GM21717 (cell line): ENCODE measurements around the gene C10orf88.
A peak's percentile ranks its signal among the peaks of the same experiment; 100 is the strongest.

Source experiments
- ATAC-seq: cut with Tn5 transposase; IDR thresholded peaks from one replicate; pipeline ENCODE4 v1.9.1; 2021; ENCODE audit warnings: mild to moderate bottlenecking, moderate library complexity; ENCODE audit not compliant: unreplicated experiment

The C10orf88 gene, protein sequence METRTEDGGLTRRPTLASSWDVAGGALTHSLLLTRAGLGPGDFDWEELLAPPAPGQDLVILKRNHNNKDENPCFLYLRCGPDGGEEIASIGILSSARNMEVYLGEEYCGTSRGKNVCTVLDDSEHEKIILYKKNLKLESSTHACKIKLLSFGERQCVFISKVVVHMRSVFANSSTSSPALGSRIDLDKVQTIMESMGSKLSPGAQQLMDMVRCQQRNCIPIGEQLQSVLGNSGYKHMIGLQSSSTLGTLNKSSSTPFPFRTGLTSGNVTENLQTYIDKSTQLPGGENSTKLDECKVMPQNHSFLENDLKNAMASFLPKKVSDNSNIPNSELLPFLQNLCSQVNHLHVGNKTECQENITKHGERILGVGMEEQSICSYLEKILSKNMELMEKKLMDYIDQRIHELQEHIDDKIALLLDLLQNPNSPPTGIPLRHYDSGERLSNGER

DNA sequence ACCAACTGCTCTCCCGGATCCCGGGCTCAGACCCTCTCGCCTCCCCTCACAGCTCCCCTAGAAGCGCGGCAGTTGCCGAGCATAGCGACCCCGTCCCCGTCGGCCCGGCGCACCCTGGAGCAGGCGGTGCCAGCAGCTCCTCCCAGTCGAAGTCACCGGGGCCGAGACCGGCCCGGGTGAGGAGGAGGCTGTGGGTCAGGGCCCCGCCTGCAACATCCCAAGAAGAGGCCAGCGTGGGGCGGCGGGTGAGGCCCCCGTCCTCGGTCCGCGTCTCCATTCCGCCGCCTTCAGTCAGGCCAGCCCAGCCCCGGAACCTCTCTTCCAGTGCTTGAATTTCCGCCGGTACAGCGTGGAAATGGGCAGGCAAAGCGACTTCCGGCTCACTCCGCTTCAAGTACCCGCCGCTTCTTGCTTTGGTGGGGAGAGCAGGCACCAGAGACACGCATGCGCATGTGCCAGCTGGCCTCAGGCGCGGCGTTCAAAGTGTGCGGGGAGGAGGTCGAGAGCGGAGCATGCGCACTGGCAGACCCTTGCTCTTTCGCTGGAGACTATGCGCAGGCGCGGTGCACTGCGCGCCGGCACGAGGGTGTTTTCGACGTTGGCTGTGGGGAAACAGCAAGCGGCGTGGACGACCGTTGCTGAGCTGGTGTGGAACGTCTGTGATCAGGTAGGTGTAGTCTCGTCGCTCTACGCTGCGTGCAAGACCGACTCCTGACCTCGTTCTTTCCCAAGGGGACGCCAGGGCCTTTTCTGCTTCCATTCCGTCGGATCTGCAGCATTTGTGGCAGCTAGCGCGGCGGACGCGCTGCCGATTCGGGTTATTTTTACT is at the start of gene C10orf88:
Gene C10orf88 (minus strand): TSS at position 326 of the 829 bp plus-strand sequence. CDS start 49 bp downstream, at position 277.
- peak; percentile 98 for ATAC-seq

DNA sequence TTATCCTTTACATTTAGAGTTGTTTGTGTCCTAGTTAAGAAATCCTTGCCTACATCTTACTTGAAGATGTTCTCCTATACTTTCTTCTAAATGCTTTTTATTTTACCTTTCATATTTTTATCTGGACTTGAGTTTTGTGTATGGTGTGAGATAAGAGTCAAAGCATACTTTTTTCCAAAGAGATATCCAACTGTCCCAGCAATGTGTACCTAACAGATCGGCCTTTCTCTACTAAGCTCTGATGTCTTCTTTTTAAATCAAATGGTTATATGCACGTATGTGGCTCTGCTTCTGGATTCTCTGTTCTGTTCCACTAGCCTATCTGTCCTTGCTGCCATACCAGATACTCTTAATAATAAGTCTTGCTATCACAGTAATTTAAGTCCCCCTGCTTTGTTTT is 47.3 kb upstream of the C10orf88 start:
- ATAC-seq: no peak

DNA sequence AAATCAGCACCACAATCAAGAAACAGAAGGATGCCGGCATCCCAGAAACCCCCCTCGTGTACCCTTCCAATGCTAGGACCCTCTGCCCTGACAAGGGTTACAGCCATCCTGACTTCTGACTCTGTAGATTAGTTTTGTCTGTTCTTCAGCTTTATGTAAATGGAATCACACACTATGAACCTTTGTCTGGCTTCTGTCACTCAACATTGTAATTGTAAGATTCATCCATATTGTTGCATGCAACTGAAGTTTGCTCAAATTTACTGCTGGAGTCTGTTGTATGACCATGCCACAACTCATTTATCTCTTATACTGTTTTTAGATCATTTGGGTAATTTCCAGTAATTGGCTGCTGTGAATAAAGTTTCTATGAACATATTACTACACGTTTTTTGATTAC is 46.1 kb upstream of the C10orf88 start:
- no peak for ATAC-seq

DNA sequence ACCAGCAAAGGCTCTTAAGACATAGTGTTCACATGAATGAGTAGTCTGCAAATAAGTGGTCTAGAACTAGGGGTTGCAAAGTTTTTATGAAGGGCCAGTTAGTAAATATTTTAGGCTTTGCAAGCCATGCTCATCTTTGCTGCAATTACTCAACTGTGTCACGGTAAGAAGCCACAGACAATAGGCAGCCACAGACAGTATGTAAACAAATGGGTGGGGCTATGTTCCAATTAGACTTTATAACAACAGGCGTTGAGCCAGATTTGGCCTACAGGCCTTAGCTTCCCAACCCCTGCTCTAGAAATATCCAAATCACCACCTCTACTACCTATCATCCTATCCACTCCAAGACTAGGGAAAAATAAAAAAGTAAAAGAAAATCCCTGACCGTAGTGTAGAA is 45.3 kb upstream of the C10orf88 start:
- ATAC-seq: no peak

DNA sequence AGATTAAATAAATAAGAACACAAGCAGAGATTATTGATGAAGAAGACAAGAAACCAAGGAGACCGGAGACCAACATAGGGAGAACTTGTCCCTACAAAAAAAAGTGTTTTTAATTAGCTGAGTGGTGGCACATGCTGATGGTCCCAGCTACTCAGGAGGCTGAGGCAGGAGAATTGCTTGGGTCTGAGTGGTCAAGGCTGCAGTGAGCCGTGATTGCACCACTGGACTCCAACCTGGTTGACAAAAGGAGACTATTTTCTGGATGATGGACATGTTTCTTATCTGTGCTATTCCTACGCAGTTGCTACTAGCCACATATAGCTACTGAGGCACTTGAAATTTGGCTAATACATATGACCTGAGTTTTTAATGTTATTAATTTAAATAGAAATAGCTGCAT is 44.9 kb upstream of the C10orf88 start:
- ATAC-seq: no peak

DNA sequence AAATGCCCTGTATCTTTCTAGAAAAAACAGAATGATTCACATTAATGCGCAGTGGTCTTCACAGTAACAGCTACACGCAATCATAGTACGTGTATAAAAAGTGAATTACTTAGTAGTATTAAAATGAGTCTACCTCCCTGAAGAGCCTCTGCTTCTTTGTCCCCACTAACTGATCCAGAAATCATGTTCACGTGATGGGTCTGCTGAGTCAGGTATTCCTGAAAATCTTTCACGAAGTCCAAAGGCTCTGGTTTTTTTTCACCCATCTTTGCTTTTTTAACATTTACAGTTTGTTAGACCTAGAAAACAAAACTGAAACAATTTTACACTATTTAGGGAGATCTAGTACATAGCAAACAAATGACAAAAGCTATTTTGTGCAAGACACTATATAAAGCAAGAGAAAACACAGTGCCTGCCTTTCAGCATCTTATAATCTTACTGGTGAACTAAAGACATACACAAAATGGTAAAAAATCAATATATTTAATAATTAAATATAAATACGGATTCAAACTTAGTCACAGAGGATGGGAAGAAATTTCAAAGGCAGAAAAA is 44.4 kb upstream of the C10orf88 start:
- no peak for ATAC-seq

DNA sequence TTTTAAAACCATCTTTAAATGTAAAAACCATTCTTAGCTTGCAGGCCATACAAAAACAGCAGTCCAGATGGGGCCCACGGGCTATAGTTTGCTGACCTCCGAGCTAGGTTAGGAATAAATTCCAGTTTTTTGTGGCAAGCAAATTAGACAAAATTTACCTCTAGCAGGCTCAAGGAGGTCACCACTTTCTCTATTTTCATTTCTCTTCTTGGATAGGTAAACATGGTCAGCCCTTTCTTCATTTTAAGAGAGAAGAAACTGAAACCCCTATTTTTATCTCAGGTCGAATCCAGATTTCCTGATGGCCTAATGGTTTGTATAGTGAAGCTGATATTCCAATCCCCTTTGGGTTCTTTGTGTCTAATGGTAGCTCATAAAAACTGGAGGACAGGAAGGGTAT is 43.8 kb upstream of the C10orf88 start:
- ATAC-seq: no peak

DNA sequence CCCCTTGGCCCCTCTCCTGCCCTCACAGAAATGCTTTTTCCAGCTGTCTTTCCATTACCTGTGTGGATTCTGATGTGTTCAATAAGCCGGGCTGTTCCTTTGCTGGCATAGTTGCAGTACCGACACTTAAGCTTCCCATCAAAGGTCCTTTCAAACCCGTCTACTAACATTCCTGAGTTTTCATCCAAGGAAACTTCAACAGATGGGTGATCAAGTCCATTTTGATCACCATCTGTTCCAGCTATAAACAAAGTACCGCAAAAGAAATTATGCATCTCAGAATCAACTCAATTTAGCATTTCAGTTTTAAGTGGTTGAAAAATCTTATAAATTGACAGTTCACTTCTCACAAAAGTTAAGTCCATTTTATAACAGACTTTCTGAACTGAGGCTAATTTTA is 41.9 kb upstream of the C10orf88 start:
- no peak for ATAC-seq

DNA sequence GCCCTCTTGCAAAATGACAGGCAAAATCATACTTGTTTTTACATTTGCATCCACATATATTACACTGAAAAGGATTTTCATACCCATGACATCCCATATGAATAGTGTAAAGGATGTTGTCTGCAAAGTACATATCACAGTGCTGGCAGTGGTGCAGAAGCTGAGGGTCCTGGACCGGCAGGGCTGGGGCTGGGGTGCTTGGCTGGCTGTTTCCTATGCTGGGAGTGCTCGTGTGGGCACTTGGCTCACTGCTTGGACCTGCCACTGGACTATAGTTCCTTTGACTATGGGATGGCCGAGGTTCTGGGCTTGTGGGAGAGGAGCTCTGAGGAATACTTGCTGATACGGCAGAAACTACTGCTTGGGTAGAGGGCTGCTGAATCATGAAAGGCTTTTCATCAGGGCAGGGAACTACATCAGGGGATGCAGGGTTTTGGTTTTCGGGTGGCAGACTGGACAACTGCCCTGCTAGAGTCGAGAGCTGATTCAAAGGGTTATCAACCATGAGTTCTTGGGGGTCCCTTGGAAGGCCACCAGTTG is 39.8 kb upstream of the C10orf88 start:
- no peak for ATAC-seq

DNA sequence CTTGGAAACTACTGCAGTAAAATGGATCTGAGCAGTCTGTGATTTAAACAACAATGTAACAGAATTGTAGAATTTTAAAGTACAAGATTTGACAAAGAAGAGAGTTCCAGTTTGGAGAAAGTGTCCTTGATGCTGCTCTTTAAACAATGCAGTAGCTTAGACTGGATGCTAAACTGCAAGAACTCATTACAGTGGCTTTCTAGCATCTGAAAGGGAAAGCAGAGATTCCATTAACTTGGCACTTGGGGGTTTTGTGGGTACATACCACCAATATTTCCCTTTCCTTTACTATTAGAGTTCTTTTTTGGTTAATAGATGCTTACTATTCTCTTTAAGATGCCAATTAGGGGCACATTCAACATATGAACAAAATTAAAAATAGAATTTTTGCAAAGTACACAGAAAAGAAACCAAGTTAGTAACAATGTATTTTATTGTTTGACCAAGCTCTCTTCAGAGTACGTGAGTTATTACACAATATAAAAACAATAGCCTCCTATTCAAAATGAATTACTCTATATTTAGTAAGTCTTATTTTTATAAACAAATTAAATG is 38.1 kb upstream of the C10orf88 start:
- no peak for ATAC-seq

DNA sequence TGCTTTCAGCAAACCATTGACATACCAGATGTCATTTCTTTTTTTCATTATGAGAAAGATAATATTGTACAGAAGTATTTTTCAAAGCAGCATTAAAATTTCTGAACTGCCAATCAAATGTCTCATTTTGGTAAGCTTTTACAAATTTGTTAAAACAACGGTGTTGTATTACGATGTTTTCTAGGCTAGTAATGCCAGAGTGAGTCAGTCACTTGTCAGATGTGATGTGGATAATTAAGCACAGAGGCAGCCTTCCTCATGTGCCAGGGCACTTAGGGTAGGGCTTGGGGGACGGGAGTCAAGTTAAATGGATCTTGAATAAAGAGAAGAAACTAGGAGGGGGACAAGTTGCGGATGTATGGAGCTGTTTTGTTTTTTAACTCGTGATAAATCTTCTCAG is 36.3 kb upstream of the C10orf88 start:
- ATAC-seq: no peak

DNA sequence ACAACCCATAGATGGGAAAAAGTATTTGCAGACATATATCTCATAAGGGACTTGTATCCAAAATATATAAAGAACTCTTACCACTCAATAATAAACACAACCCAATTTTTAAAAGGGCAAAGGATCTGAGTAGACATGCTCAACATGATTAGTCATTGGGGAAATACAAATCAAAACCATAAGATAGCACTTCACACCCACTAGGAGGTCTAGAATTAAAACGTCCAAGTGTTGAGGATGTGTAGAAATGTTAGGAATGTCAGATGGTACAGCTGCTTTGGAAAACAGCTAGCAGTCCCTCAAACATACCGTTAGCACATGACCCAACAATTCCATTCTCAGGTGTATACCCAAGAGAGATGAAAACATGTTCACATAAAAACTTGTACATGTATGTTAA is 34.5 kb upstream of the C10orf88 start:
- ATAC-seq: no peak

DNA sequence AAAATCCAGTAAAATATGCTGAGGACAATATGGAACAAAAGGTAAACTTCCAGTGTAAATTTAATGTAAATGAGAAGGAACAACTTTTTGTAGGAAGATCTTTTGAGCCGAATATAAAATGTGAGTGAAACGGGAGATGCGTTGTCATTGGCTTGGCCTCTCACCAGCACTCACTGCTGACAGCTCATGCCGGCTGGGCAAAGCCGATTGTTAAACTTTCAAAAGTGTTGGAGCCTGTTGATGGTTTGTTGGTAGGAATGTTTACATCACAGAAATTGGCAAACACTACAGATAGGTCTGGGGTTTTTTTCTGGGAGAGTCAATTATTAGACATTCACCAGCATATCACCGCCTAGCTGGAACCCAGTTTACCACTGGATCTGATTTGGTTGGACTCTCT is 32.3 kb upstream of the C10orf88 start:
- no peak for ATAC-seq

DNA sequence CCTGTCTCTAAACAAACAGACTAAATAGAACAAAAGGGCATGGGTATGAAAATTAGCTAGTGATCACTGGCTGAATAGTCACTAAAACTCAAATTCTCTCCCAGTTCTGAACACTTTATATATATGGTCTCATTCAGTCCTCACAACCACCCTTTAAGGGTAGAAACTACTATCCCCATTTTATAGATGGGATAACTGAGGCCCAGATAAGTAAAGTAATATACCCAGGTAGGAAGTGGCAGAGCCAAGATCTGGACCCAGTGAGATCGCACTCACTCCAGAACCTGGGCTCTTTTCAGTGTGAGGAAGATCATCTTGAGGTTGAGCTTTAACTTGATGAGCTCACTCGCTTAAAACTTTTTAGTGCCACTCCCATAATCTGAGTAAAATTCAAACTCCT is 30.7 kb upstream of the C10orf88 start:
- no peak for ATAC-seq

DNA sequence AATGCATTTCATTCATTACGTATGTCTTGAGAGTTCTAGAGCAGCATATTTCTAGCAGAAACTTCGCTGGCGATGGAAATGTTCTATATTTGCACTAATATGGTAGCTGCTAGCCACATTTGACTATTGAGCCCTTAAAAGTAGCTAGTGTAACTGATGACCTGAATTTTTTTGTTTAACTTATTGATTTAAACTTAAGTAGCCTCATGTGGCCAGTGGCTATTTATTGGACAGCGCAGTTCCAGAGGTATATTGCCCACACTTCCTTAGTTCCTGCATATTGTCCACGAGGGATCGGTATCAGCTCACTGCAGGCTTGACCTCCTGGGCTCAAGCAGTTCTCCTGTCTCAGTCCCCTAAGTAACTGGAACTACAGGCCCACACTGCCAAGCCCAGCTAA is 29.9 kb upstream of the C10orf88 start:
- no peak for ATAC-seq

DNA sequence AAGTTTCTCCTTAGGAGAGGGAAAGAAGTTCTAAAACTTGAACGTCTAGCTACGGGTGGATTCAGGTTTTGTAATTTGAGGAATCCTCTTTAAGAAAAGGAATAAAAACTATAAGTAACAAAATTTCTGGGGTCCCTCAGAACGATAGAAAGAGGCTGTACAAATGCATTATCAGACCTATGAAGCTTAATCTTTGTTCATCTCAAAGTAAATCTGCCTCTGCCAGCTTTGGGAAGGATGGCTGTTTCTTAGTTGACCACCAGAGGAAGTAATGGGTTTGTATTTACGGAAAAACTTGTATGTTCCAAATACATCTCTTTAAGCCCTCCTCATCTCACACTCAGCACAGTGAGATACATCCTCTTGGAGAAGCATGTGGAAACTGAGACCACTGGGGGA is 27.0 kb upstream of the C10orf88 start:
- no peak for ATAC-seq

DNA sequence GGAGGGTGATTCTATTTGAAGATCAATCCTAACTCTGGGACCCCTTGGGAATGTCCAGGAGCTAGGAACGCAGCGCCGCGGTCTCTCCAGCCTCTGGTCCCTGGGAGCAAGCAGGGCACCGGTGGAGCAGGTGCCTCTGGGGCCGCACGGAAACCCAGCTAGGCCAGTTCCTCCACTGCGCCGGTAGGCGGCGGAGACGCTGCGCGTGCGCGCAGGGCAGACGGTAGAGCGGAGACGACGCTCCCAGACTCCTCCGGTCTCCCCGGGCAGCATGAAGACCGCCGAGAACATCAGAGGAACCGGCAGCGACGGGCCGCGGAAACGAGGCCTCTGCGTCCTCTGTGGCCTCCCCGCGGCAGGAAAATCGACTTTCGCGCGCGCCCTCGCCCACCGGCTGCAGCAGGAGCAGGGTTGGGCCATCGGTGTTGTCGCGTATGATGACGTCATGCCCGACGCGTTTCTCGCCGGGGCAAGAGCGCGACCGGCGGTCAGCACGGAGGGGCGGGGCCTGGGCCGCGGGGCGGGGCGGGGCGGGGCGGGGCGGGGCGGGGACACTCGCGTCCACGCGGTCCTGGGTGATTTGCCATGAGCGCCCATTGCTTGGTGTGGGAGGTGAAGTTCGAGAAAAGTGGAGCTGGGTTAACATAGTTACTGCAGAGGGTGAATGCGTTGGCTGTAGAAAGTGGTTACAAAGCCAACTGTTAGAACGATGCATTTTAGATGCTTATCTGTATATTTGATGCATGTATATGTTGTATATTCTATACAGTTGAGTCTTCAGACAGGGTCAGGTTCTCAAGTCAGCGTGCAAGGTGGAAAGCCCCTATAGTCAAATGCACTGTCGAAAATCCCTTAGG is 26.4 kb upstream of the C10orf88 start, which contains the start of gene PSTK:
Gene PSTK (plus strand): TSS at position 193 of the 857 bp plus-strand sequence. CDS start 79 bp downstream, at position 272.
- peak; percentile 96 for ATAC-seq

DNA sequence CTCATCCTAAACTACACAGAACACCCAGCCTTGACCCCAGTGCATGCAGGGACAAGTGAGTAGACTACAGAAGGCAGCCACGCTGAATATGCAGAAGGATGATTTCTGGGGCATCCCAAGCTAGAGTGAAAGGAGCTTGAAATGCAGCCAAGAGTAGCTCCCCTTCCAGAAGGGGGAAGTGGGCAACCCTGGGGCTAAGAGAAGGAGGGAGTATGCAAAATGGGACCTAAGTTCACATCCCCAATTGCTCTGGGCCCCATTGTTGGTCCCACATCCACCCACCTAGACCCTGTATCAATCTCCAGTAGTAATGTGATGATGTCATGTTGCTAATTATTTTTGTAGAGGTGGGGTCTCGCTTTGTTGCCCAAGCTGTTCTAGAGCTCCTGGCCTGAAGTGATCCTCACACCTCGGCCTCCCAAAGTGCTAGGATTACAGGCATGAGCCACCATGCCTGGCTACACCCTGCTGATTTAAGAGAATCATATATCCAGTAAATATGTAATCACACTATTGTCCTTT is 20.6 kb upstream of the C10orf88 start:
- no peak for ATAC-seq

DNA sequence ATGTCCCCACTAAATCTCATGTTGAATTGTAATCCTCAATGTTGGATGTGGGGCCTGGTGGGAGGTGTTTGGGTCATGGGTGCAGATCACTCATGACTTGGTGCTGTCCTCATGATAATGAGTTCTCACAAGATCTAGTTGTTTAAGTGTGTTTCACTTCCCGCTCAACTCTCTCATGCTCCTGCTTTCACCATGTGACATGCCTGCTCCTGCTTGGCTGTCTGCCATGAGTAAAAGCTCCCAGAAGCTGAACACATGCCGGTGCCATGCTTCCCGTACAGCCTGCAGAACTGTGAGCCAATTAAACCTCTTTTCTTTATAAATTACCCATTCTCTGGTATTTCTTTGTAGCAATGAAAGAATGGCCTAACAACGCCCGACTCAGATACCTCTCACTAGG is 20.0 kb upstream of the C10orf88 start:
- no peak for ATAC-seq

DNA sequence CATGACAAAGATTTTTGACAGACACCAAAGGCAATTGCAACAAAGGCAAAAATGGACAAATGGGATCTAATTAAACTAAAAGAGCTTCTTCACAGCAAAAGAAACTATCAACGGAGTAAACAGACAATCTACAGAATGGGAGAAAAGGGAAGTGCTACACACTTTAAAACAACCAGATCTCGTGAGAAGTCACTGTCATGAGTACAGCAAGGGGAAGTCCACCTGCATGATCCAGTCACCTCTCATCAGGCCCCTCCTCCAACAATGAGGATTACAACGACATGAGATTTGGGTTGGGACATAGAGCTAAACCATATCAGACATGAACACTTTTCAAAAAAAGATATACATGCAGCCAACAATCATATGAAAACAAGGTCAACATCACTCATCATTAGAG is 14.7 kb upstream of the C10orf88 start:
- no peak for ATAC-seq
